ENCODE results near the gene FADS1.

FADS1 gene

GRCh38 chr11:61795459-61795858, 21.3 kb downstream of the FADS1 start:
- DNase-seq (ENCODE audit: low spot score): no peak

GRCh38 chr11:61794579-61794978, 22.2 kb downstream of the FADS1 start:
- no peak for DNase-seq (ENCODE audit: low spot score)

- no peak for DNase-seq (ENCODE audit: low spot score)
Measured at GRCh38 chr11:61793829-61794204, 23.0 kb downstream of the FADS1 start.

GRCh38 chr11:61793083-61793828, 23.5 kb downstream of the FADS1 start:
- no peak for DNase-seq (ENCODE audit: low spot score)

- peak; percentile 97 for DNase-seq (ENCODE audit: low spot score)
Measured at GRCh38 chr11:61792310-61793082, 24.3 kb downstream of the FADS1 start, which contains the start of the genes FEN1 and TMEM258. TSS of gene FEN1 (plus strand) at chr11:61792911. CDS start at chr11:61795362, 2,451 bp downstream. TSS of gene TMEM258 (minus strand) at chr11:61792599. CDS start at chr11:61792558, 41 bp downstream.

GRCh38 chr11:61791737-61792309, 25.0 kb downstream of the FADS1 start:
- DNase-seq (ENCODE audit: low spot score): peak; percentile 80

GRCh38 chr11:61787928-61788491, 28.8 kb downstream of the FADS1 start:
- DNase-seq (ENCODE audit: low spot score): peak; percentile 98

- DNase-seq (ENCODE audit: low spot score): no peak
Measured at GRCh38 chr11:61785837-61786402, 30.9 kb downstream of the FADS1 start.

GRCh38 chr11:61784506-61784805, 32.3 kb downstream of the FADS1 start:
- no peak for DNase-seq (ENCODE audit: low spot score)

- no peak for DNase-seq (ENCODE audit: low spot score)
Measured at GRCh38 chr11:61783717-61784505, 32.9 kb downstream of the FADS1 start.

GRCh38 chr11:61782841-61783240, 34.0 kb downstream of the FADS1 start:
- no peak for DNase-seq (ENCODE audit: low spot score)

GRCh38 chr11:61782299-61782698, 34.5 kb downstream of the FADS1 start:
- no peak for DNase-seq (ENCODE audit: low spot score)

- DNase-seq (ENCODE audit: low spot score): no peak
Measured at GRCh38 chr11:61781585-61781984, 35.2 kb downstream of the FADS1 start.

GRCh38 chr11:61780581-61781162, 36.1 kb downstream of the FADS1 start:
- no peak for DNase-seq (ENCODE audit: low spot score)

- DNase-seq (ENCODE audit: low spot score): no peak
Measured at GRCh38 chr11:61779666-61780525, 36.9 kb downstream of the FADS1 start.

GRCh38 chr11:61778920-61779650, 37.7 kb downstream of the FADS1 start:
- DNase-seq (ENCODE audit: low spot score): no peak

GRCh38 chr11:61778357-61778886, 38.4 kb downstream of the FADS1 start:
- DNase-seq (ENCODE audit: low spot score): no peak

- no peak for DNase-seq (ENCODE audit: low spot score)
Measured at GRCh38 chr11:61777234-61778090, 39.3 kb downstream of the FADS1 start.
